Body of pancreas (tissue), 4 donors: ENCODE measurements around the gene WWOX. TPM values are rescaled to one million over a fixed set of nuclear protein-coding genes. Genes with fewer than 3 reads are reported as not detected.

Source experiments
- ATAC-seq: fragments of 150-250 bp; one replicate; pipeline ENCODE4 v1.9.1; 2016
- DNase-seq, 4 donors: peaks; one replicate each; pipeline ENCODE4 v3.0.0-alpha.2; 2019
- H3K27ac ChIP-seq, 4 donors: fragments of 200-600 bp; sonication (generic); 1 replicate in 3 of 4; 2 replicates in 1 of 4; pipeline versions ENCODE4 v1.5.1 to v1.6.1; 2016 to 2019; ENCODE audit warnings: mild to moderate bottlenecking in 1 of 4, mixed read lengths in 1 of 4, moderate library complexity in 1 of 4
- H3K27me3 ChIP-seq, 2 donors: fragments of 200-600 bp; sonication (generic); one replicate each; pipeline ENCODE4 v1.6.0; 2016; ENCODE audit warnings: mild to moderate bottlenecking in 1 of 2
- H3K36me3 ChIP-seq, 2 donors: fragments of 200-600 bp; sonication (generic); replicated peaks in 1 of 2; 2 replicates each; pipeline ENCODE4 v1.5.1; 2016; ENCODE audit warnings: low read depth in 2 of 2; ENCODE audit not compliant: insufficient read depth in 1 of 2
- H3K4me1 ChIP-seq: fragments of 200-600 bp; sonication (generic); one replicate; pipeline ENCODE4 v1.6.0; 2016
- H3K4me3 ChIP-seq, 2 donors: fragments of 200-600 bp; sonication (generic); 1 replicate in 1 of 2; 2 replicates in 1 of 2; pipeline ENCODE4 v1.5.1; 2016 to 2019
- H3K9me3 ChIP-seq, 3 donors: fragments of 200-600 bp; sonication (generic); 1 replicate in 2 of 3; 2 replicates in 1 of 3; pipeline ENCODE4 v1.5.1; 2016
- POLR2A ChIP-seq, 3 donors: fragments of 450-650 bp; IDR thresholded peaks; one replicate each; pipeline ENCODE4 v1.6.1; 2016; ENCODE audit warnings: antibody characterized with exemption in 3 of 3, mild to moderate bottlenecking in 2 of 3
- WGBS, 2 donors: methylation state at CpG; one replicate each; pipeline ENCODE4 v1.1.5; 2017; 5-methylcytosine and 5-hydroxymethylcytosine counted together
- intact Hi-C: fragments of 100-400 bp; cut with DNase I; formaldehyde crosslinking; loops from one replicate; pipeline ENCODE4 v1.15.1; 2023
- total RNA-seq, 2 donors: library from RNA; depleted of rRNA; stranded (reverse); fragments of >200 nt; gene quantifications; one replicate each; pipeline ENCODE4 v1.1.0, GENCODE V29; 2016
- TF ChIP-seq, protein P1 (sequence below), 7 experiments: fragments of 450-650 bp in 4 of 7; fragments of 200-600 bp in 3 of 7; sonication (generic) in 3 of 7; IDR thresholded peaks; one replicate each; pipeline ENCODE4 v1.5.1; 2016 to 2019; ENCODE audit warnings: antibody characterized with exemption in 7 of 7

Gene WWOX
- total RNA-seq, 2 donors from 2014 or later = 52.7 to 67.2 TPM

DNA sequence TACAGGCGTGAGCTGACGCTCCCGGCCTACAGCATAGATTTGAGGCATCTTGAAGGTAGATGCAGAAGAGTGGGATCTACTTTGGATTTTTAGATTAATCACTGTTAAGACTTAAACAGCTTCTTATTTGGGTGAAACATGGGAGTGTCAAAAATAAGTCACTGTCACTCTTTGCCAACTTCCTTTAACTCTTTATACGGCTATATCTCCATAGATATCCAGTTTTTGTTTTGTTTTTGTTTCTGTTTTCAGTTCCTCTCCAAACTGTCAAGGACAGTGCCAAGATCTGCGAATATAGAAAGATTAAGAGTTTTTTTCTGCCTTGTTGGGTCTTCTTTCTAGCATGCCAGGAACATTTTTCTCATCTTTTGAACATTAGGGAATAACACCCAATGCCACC, 706.1 kb downstream of the WWOX start:
- TF ChIP-seq, protein P1, sequence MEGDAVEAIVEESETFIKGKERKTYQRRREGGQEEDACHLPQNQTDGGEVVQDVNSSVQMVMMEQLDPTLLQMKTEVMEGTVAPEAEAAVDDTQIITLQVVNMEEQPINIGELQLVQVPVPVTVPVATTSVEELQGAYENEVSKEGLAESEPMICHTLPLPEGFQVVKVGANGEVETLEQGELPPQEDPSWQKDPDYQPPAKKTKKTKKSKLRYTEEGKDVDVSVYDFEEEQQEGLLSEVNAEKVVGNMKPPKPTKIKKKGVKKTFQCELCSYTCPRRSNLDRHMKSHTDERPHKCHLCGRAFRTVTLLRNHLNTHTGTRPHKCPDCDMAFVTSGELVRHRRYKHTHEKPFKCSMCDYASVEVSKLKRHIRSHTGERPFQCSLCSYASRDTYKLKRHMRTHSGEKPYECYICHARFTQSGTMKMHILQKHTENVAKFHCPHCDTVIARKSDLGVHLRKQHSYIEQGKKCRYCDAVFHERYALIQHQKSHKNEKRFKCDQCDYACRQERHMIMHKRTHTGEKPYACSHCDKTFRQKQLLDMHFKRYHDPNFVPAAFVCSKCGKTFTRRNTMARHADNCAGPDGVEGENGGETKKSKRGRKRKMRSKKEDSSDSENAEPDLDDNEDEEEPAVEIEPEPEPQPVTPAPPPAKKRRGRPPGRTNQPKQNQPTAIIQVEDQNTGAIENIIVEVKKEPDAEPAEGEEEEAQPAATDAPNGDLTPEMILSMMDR (IDR thresholded peaks at IDR 0.05) = no peak
- no peak for TF ChIP-seq POLR2A (IDR thresholded peaks at IDR 0.05)
- DNase-seq (no peak), ATAC-seq (no peak)
- H3K27ac ChIP-seq = no peak overlapping the region
- H3K36me3 ChIP-seq = no peaks in the 10 kb centered on the region
- no peaks in the 10 kb centered on the region for H3K9me3 ChIP-seq
- no peak overlapping the region for H3K4me3 ChIP-seq
- 84 to 92% methylated on average over 5 of the region's 5 CpGs for WGBS, 2 donors
- H3K27me3 ChIP-seq = no peaks in the 10 kb centered on the region
- intact Hi-C loops = no loop called here
- no peaks in the 10 kb centered on the region for H3K4me1 ChIP-seq

DNA sequence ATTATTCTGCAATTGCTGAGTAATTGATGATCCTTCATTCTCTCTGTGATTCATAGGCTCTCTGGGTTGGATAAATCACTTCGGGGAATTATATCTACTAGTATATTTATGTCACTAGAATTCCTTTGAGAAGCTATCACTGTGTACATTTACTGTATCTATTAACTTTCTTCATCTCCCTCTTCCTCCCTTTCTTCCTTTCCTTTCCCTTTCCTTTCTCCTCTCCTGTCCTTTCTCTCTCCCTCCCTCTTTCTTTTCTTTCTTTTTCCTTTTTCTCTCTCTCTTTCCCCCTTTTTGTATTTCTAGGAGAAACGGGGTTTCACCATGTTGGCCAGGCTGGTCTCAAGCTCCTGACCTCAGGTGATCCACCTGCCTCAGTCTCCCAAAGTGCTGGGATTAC, 711.8 kb downstream of the WWOX start:
- WGBS, 2 donors = 79 to 81% methylated on average over 2 of the region's 2 CpGs
- ATAC-seq (no peak), DNase-seq (no peak)
- intact Hi-C loops = no loop called here
- Histone ChIP-seq H3K27ac (no peak overlapping the region), H3K4me3 (no peak overlapping the region), H3K9me3 (no peaks in the 10 kb centered on the region), H3K36me3 (no peaks in the 10 kb centered on the region), H3K27me3 (no peaks in the 10 kb centered on the region), H3K4me1 (no peaks in the 10 kb centered on the region)
- TF ChIP-seq POLR2A (IDR thresholded peaks at IDR 0.05) = no peak
- TF ChIP-seq, protein P1 (IDR thresholded peaks at IDR 0.05) = no peak

DNA sequence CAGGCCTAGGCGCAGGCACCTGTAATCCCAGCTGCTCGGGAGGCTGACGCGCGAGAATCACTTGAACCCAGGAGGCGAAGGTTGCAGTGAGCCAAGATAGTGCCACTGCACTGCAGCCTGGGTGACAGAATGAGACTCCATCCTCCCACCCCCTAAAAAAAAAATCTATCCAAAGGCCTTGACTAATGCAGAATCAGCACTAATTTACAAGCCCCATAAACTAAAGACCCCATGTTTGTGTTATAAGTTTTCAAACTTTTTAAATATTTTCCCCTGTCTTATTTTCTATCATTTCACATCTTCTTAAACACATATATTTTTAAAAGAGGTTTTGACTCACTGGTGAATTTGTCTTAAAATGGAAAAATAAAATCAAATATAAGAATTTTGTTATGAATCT, 713.1 kb downstream of the WWOX start:
- DNase-seq = no peak
- Histone ChIP-seq H3K27me3 (no peaks in the 10 kb centered on the region), H3K4me1 (peaks cover 12% of the 10 kb centered on the region), H3K27ac (no peak overlapping the region), H3K4me3 (no peak overlapping the region), H3K9me3 (no peaks in the 10 kb centered on the region), H3K36me3 (no peaks in the 10 kb centered on the region)
- intact Hi-C loops = no loop called here
- 94 to 95% methylated on average over 6 of the region's 6 CpGs for WGBS, 2 donors
- ATAC-seq = no peak
- no peak for TF ChIP-seq POLR2A (IDR thresholded peaks at IDR 0.05)
- TF ChIP-seq, protein P1 (IDR thresholded peaks at IDR 0.05) = no peak

DNA sequence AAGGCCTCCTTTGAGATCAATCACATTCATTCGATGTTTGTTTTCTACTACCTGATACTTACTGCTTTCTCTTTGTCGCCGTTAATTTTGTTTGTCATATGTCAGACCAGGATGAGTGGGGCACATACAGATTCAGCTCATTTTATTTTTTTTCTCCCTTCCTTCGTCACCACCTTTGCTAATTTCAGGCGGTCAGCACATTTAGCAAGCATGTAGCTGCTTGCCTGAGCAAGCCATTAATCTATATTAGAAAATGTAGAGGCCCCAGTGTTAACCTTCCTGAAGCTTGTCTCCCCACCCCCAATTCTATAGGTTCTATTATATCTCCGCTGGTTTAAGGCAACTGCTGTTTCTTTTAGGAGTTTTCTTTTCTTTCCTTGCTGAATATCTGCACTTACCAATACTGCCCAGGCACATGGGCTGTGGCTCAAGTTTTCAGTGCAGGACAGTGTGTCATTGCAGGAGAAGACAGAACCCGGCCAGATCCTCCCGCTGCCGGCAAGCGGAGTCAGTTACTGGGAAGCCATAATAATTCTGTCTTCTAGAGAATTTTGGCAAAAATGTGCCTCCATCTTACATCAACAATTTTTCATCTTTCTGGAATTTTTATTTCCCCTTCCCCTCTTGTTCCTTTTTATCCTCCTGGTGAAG, 714.3 kb downstream of the WWOX start:
- H3K36me3 ChIP-seq = no peaks in the 10 kb centered on the region
- peaks cover 18% of the 10 kb centered on the region for H3K4me1 ChIP-seq
- WGBS, 2 donors = 75 to 79% methylated on average over 10 of the region's 10 CpGs
- DNase-seq (no peak), ATAC-seq (no peak)
- no peak overlapping the region for H3K27ac ChIP-seq
- H3K4me3 ChIP-seq = no peak overlapping the region
- no peaks in the 10 kb centered on the region for H3K27me3 ChIP-seq
- intact Hi-C loops = no loop called here
- H3K9me3 ChIP-seq = no peaks in the 10 kb centered on the region
- no peak for TF ChIP-seq POLR2A (IDR thresholded peaks at IDR 0.05)
- TF ChIP-seq, protein P1 (IDR thresholded peaks at IDR 0.05) = no peak

DNA sequence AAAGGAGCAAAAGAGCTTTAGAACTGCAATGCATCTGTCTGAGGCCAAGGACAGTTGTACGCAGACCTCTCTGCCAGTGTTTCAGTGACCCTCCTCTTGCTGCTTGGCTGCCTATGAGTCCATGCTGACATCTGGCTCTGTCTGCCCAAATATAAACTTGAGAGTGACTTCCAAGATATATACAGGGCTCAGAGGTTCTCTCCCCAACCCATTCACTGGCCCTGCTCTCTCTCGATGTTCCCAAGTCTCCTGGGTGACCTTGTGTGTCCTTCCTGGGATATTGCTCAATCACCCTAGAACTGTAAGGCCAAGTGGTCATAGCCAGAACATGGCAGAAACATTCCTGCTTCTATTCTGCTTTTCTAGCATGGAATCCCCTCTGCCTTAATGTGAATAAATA, 716.3 kb downstream of the WWOX start:
- H3K4me1 ChIP-seq = peaks cover 18% of the 10 kb centered on the region
- no peaks in the 10 kb centered on the region for H3K27me3 ChIP-seq
- H3K27ac ChIP-seq = peak overlapping the region in 1 of 4 donors; percentile 8
- ATAC-seq (no peak), DNase-seq (peak in 1 of 4 donors; percentile 9)
- TF ChIP-seq, protein P1 (IDR thresholded peaks at IDR 0.05) = no peak
- no peak for TF ChIP-seq POLR2A (IDR thresholded peaks at IDR 0.05)
- H3K36me3 ChIP-seq = no peaks in the 10 kb centered on the region
- no peaks in the 10 kb centered on the region for H3K9me3 ChIP-seq
- intact Hi-C loops = no loop called here
- 48 to 54% methylated on average over 2 of the region's 2 CpGs for WGBS, 2 donors
- no peak overlapping the region for H3K4me3 ChIP-seq
